ENCODE results near the gene PCDHGC5. TPM values are rescaled to one million over a fixed set of nuclear protein-coding genes. Genes with fewer than 3 reads are reported as not detected.

Gene PCDHGC5
- 5.4 TPM for polyA plus RNA-seq (2013, experiment 1 of 2)
- polyA plus RNA-seq (2013, experiment 2 of 2) = 5.2 TPM

DNA sequence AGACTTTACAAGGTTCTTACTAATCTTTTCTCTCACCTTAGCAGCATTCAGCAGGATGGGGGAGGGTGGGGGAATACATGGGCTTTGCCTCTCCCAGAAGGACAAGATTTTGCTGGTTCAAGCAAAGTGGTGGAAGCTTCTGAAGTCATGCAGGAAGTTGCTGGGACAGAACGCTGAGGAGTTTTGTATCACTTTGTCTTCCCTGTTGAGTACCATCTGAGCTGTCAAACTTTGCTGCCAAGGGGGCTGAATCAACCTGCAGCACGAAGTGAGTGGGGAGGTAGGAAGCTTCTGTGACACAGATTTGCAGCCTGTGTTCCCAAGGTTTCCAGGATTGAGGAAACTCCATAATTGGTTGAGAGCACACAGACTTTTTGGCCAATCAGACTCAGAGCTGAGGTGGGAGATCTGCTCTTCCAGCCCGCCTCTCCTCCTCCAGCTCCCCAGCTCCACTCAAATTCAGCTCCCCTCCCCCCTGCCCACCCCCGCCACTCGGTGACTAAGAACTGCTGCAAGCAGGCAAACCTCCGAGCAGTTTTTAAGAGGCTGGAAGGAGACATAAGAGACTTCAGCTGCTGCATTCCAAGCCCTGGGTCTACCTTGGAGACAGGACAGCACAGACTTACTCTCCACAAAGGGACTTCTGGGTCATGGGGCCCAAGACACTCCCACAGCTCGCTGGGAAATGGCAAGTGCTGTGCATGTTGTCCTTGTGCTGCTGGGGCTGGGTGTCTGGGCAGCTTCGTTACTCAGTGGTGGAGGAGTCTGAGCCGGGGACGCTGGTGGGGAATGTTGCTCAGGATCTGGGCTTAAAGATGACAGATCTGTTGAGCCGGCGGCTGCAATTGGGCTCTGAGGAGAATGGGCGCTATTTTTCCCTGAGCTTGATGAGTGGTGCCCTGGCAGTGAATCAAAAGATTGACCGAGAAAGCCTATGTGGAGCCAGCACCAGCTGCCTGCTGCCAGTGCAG lies at the start of gene PCDHGC5:
PCDHGC5 (plus strand) TSS at position 491 of the 971 bp plus-strand sequence; CDS start at position 651, 160 bp downstream.
- H3K27ac ChIP-seq (ENCODE audit: low read depth, low read length, severe bottlenecking) = peak within 1 kb of the TSS; percentile 53
- H3K4me3 ChIP-seq (ENCODE audit: extremely low read depth, insufficient read depth, low read length, poor library complexity, severe bottlenecking) = peak within 1 kb of the TSS; percentile 14
- 71 to 76% methylated on average over 7 to 12 of the region's 14 CpGs for WGBS, 2 experiments (ENCODE audit: insufficient coverage in 2 of 2)
- H3K9me3 ChIP-seq (ENCODE audit: control insufficient read depth, low read length) = peaks cover 21% of the 10 kb centered on the region
- H3K4me1 ChIP-seq (ENCODE audit: control insufficient read depth, insufficient read depth, low read length, poor library complexity, severe bottlenecking) = peaks cover 44% of the 10 kb centered on the region
- H3K36me3 ChIP-seq (ENCODE audit: control insufficient read depth, insufficient read depth, low read length) = peaks cover 79% of the 10 kb centered on the region

DNA sequence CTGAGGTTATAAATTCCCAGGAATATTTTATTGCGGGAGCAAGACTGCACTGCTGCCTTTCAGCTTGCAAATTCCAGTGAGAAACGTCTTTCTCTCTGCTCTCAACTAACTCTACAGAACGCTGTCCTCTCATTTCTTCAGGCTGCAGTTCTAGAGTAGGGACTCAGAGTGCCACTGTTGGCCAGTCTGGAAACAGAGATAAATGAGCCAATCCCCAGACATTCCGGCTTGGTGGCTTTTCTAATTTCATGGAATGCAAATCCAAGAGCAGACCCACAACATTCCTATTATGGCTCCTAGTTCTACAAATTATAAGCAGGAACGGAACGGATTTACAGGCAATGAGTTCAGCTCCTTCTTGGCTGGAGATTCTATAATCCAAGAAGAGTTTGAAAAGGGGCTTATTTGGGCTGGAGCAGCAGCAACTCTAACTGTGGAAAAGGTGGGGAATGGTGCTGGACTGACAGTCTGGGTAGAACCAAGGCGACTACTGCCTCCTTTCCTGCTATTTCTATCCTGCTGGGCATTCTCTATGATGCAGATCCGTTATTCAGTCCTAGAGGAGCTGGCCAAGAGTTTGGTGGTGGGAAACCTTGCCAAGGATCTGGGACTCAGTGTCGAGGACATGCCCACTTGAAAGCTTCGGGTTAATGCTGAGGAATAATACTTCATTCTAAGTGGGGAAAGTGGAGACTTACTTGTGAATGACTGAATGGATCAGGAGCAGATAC lies 49.3 kb upstream of the PCDHGC5 start:
- H3K4me3 ChIP-seq (ENCODE audit: extremely low read depth, insufficient read depth, low read length, poor library complexity, severe bottlenecking) = no peak overlapping the region
- no peak overlapping the region for H3K27ac ChIP-seq (ENCODE audit: low read depth, low read length, severe bottlenecking)
- WGBS, 2 experiments (ENCODE audit: insufficient coverage in 2 of 2) = 93% methylated on average over 7 to 9 of the region's 10 CpGs
- no peaks in the 10 kb centered on the region for H3K9me3 ChIP-seq (ENCODE audit: control insufficient read depth, low read length)
- H3K36me3 ChIP-seq (ENCODE audit: control insufficient read depth, insufficient read depth, low read length) = peaks cover 21% of the 10 kb centered on the region
- H3K4me1 ChIP-seq (ENCODE audit: control insufficient read depth, insufficient read depth, low read length, poor library complexity, severe bottlenecking) = no peaks in the 10 kb centered on the region

DNA sequence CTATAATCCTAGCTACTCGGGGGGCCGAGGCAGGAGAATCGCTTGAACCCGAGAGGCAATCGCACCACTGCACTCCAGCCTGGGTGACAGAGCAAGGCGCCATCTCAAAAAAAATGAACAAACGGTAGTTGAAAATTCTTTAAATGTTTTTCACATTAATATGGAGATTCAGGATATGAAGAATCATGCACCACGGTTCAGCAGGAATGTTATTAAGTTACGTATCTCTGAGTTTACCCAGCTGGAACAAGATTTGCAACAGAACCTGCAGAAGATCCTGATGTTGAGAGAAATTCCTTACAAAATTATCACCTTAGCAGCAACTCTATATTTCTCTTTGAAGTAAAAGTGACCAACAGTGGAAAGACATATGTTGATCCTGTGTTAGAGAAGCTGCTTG lies 48.5 kb upstream of the PCDHGC5 start:
- WGBS, 2 experiments (ENCODE audit: insufficient coverage in 2 of 2) = 83 to 100% methylated on average over 5 to 9 of the region's 9 CpGs
- no peak overlapping the region for H3K4me3 ChIP-seq (ENCODE audit: extremely low read depth, insufficient read depth, low read length, poor library complexity, severe bottlenecking)
- H3K4me1 ChIP-seq (ENCODE audit: control insufficient read depth, insufficient read depth, low read length, poor library complexity, severe bottlenecking) = no peaks in the 10 kb centered on the region
- no peaks in the 10 kb centered on the region for H3K9me3 ChIP-seq (ENCODE audit: control insufficient read depth, low read length)
- H3K36me3 ChIP-seq (ENCODE audit: control insufficient read depth, insufficient read depth, low read length) = peaks cover 21% of the 10 kb centered on the region
- H3K27ac ChIP-seq (ENCODE audit: low read depth, low read length, severe bottlenecking) = no peak overlapping the region

DNA sequence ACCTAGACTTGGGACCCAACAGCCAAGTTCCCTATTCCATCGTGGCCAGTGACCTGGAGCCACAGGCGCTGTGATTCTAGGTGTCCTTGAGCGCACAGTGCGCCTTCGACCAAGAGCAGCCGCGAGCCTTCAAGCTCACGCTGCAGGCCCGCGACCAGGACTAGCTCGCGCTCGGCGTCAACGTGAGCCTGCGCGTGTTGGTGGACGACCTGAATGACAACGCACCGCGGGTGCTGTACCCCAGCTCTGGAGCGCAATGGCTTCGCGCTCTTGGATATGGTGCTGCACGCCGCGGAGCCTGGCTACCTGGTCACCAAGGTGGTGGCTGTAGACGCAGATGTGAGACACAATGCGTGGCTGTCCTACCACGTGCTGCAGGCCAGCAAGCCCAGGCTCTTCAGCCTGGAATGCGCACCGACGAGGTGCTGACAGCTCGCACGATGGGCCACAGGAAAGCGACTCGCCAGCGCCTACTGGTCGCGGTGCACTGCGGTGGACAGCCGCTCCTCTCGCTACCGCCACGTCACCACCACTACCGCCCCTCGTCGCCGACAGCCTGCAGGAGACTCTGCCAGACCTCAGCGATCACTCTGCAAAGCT lies 47.2 kb upstream of the PCDHGC5 start:
- H3K27ac ChIP-seq (ENCODE audit: low read depth, low read length, severe bottlenecking) = no peak overlapping the region
- H3K4me3 ChIP-seq (ENCODE audit: extremely low read depth, insufficient read depth, low read length, poor library complexity, severe bottlenecking) = no peak overlapping the region
- WGBS, 2 experiments (ENCODE audit: insufficient coverage in 2 of 2) = 98% methylated on average over 48 to 49 of the region's 50 CpGs
- peaks cover 21% of the 10 kb centered on the region for H3K36me3 ChIP-seq (ENCODE audit: control insufficient read depth, insufficient read depth, low read length)
- peaks cover 2% of the 10 kb centered on the region for H3K9me3 ChIP-seq (ENCODE audit: control insufficient read depth, low read length)
- H3K4me1 ChIP-seq (ENCODE audit: control insufficient read depth, insufficient read depth, low read length, poor library complexity, severe bottlenecking) = no peaks in the 10 kb centered on the region

DNA sequence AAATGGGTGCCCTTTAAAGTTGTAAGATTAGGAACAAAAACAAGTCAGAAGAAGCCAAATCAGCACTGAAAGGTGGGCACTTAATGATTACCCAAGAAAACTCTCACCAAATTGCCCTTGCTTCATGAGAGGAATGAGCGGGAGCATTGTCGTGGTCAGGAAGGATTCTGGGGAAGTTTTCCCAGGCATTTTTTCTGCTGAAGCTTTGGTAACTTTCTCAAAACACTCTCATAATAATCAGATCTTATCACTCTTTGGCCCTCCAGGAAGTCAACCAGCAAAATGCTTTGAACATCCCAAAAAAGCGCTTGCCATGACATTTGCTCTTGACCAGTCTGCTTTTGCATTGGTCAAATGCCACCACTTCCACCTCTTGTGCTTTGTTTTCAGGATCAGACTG lies 23.5 kb upstream of the PCDHGC5 start:
- peaks cover 14% of the 10 kb centered on the region for H3K36me3 ChIP-seq (ENCODE audit: control insufficient read depth, insufficient read depth, low read length)
- H3K4me3 ChIP-seq (ENCODE audit: extremely low read depth, insufficient read depth, low read length, poor library complexity, severe bottlenecking) = no peak overlapping the region
- H3K9me3 ChIP-seq (ENCODE audit: control insufficient read depth, low read length) = no peaks in the 10 kb centered on the region
- no peaks in the 10 kb centered on the region for H3K4me1 ChIP-seq (ENCODE audit: control insufficient read depth, insufficient read depth, low read length, poor library complexity, severe bottlenecking)
- H3K27ac ChIP-seq (ENCODE audit: low read depth, low read length, severe bottlenecking) = no peak overlapping the region
- WGBS, 2 experiments (ENCODE audit: insufficient coverage in 2 of 2) = 90 to 92% methylated on average over 1 to 2 of the region's 3 CpGs

DNA sequence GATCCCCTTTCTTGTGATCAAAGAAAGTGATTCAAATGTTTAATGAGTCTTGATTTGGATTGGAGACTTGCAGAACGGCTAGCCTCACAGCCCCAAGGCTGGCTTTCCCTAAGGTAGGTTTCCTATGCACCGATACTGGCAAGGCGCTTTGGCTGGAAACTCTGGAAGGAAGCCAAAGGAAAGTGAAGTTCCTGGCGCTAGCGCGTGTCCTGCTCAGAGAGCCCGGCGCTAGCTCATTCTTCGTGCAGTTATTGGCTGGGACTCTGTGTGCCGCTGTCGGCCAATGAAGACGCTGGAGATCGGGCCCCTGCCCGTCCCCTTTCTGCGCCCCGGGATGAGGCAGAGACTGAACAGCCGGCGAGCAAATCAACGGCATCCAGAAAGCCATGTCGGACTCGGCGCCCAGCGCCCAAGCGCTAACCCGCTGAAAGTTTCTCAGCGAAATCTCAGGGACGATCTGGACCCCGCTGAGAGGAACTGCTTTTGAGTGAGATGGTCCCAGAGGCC lies 13.2 kb upstream of the PCDHGC5 start, which contains the start of gene PCDHGC3:
PCDHGC3 (plus strand) TSS at position 342 of the 507 bp plus-strand sequence; CDS start at position 493, 151 bp downstream.
- peaks cover 16% of the 10 kb centered on the region for H3K4me1 ChIP-seq (ENCODE audit: control insufficient read depth, insufficient read depth, low read length, poor library complexity, severe bottlenecking)
- H3K36me3 ChIP-seq (ENCODE audit: control insufficient read depth, insufficient read depth, low read length) = peaks cover 43% of the 10 kb centered on the region
- WGBS, 2 experiments (ENCODE audit: insufficient coverage in 2 of 2) = 38 to 43% methylated on average over 28 of the region's 28 CpGs
- peak within 1 kb of the TSS; percentile 56 for H3K4me3 ChIP-seq (ENCODE audit: extremely low read depth, insufficient read depth, low read length, poor library complexity, severe bottlenecking)
- H3K9me3 ChIP-seq (ENCODE audit: control insufficient read depth, low read length) = peaks cover 11% of the 10 kb centered on the region
- H3K27ac ChIP-seq (ENCODE audit: low read depth, low read length, severe bottlenecking) = peak within 1 kb of the TSS; percentile 66

DNA sequence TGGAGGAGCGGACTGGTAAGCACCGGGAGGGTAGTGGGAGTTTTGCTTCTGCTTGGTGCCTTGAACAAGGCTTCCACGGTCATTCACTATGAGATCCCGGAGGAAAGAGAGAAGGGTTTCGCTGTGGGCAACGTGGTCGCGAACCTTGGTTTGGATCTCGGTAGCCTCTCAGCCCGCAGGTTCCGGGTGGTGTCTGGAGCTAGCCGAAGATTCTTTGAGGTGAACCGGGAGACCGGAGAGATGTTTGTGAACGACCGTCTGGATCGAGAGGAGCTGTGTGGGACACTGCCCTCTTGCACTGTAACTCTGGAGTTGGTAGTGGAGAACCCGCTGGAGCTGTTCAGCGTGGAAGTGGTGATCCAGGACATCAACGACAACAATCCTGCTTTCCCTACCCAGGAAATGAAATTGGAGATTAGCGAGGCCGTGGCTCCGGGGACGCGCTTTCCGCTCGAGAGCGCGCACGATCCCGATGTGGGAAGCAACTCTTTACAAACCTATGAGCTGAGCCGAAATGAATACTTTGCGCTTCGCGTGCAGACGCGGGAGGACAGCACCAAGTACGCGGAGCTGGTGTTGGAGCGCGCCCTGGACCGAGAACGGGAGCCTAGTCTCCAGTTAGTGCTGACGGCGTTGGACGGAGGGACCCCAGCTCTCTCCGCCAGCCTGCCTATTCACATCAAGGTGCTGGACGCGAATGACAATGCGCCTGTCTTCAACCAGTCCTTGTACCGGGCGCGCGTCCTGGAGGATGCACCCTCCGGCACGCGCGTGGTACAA lies 12.6 kb upstream of the PCDHGC5 start:
- H3K4me1 ChIP-seq (ENCODE audit: control insufficient read depth, insufficient read depth, low read length, poor library complexity, severe bottlenecking) = peaks cover 16% of the 10 kb centered on the region
- H3K9me3 ChIP-seq (ENCODE audit: control insufficient read depth, low read length) = peaks cover 11% of the 10 kb centered on the region
- H3K36me3 ChIP-seq (ENCODE audit: control insufficient read depth, insufficient read depth, low read length) = peaks cover 48% of the 10 kb centered on the region
- 55 to 57% methylated on average over 46 to 54 of the region's 58 CpGs for WGBS, 2 experiments (ENCODE audit: insufficient coverage in 2 of 2)
- H3K27ac ChIP-seq (ENCODE audit: low read depth, low read length, severe bottlenecking) = peak overlapping the region; percentile 66
- peak overlapping the region; percentile 56 for H3K4me3 ChIP-seq (ENCODE audit: extremely low read depth, insufficient read depth, low read length, poor library complexity, severe bottlenecking)

DNA sequence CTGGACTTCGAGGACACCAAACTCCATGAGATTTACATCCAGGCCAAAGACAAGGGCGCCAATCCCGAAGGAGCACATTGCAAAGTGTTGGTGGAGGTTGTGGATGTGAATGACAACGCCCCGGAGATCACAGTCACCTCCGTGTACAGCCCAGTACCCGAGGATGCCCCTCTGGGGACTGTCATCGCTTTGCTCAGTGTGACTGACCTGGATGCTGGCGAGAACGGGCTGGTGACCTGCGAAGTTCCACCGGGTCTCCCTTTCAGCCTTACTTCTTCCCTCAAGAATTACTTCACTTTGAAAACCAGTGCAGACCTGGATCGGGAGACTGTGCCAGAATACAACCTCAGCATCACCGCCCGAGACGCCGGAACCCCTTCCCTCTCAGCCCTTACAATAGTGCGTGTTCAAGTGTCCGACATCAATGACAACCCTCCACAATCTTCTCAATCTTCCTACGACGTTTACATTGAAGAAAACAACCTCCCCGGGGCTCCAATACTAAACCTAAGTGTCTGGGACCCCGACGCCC lies 11.8 kb upstream of the PCDHGC5 start:
- peak overlapping the region; percentile 56 for H3K4me3 ChIP-seq (ENCODE audit: extremely low read depth, insufficient read depth, low read length, poor library complexity, severe bottlenecking)
- WGBS, 2 experiments (ENCODE audit: insufficient coverage in 2 of 2) = 96 to 97% methylated on average over 20 to 24 of the region's 24 CpGs
- peaks cover 48% of the 10 kb centered on the region for H3K36me3 ChIP-seq (ENCODE audit: control insufficient read depth, insufficient read depth, low read length)
- H3K4me1 ChIP-seq (ENCODE audit: control insufficient read depth, insufficient read depth, low read length, poor library complexity, severe bottlenecking) = peaks cover 17% of the 10 kb centered on the region
- H3K9me3 ChIP-seq (ENCODE audit: control insufficient read depth, low read length) = peaks cover 11% of the 10 kb centered on the region
- H3K27ac ChIP-seq (ENCODE audit: low read depth, low read length, severe bottlenecking) = no peak overlapping the region

DNA sequence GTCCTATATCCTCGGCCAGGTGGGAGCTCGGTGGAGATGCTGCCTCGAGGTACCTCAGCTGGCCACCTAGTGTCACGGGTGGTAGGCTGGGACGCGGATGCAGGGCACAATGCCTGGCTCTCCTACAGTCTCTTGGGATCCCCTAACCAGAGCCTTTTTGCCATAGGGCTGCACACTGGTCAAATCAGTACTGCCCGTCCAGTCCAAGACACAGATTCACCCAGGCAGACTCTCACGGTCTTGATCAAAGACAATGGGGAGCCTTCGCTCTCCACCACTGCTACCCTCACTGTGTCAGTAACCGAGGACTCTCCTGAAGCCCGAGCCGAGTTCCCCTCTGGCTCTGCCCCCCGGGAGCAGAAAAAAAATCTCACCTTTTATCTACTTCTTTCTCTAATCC lies 11.1 kb upstream of the PCDHGC5 start:
- 98 to 99% methylated on average over 11 to 13 of the region's 13 CpGs for WGBS, 2 experiments (ENCODE audit: insufficient coverage in 2 of 2)
- Histone ChIP-seq H3K4me1 (ENCODE audit: control insufficient read depth, insufficient read depth, low read length, poor library complexity, severe bottlenecking) (peaks cover 24% of the 10 kb centered on the region), H3K9me3 (ENCODE audit: control insufficient read depth, low read length) (peaks cover 11% of the 10 kb centered on the region), H3K27ac (ENCODE audit: low read depth, low read length, severe bottlenecking) (no peak overlapping the region), H3K4me3 (ENCODE audit: extremely low read depth, insufficient read depth, low read length, poor library complexity, severe bottlenecking) (no peak overlapping the region), H3K36me3 (ENCODE audit: control insufficient read depth, insufficient read depth, low read length) (peaks cover 48% of the 10 kb centered on the region)

Measured in mesodermal cell (in vitro differentiated cells).